ENCODE data around the gene AXIN1. TPM values are rescaled to one million over a fixed set of nuclear protein-coding genes. Genes with fewer than 3 reads are reported as not detected.
"Not testable (repeated sequence)": the region's sequence is repeated elsewhere in the genome, so short reads cannot be mapped to it uniquely, and the experiment has no call there.

AXIN1 gene
- total RNA-seq, 1 donor from 2014 or later = 28.9 TPM

GRCh38 chr16:340370-341091 is 12.0 kb downstream of the AXIN1 start:
- Histone ChIP-seq H3K4me3 (no peak overlapping the region), H3K27me3 (no peaks in the 10 kb centered on the region), H3K4me1 (peaks cover 9% of the 10 kb centered on the region), H3K36me3 (peaks cover 11% of the 10 kb centered on the region), H3K9me3 (no peaks in the 10 kb centered on the region), H3K27ac (no peak overlapping the region)
- ATAC-seq (no peak), DNase-seq (no peak)
- no peak for TF ChIP-seq CTCF (IDR thresholded peaks at IDR 0.05)
- intact Hi-C loops (cut with DNase I) = no loop called here

GRCh38 chr16:339680-340079 is 12.8 kb downstream of the AXIN1 start:
- intact Hi-C loops (cut with DNase I) = no loop called here
- Histone ChIP-seq H3K9me3 (no peaks in the 10 kb centered on the region), H3K27ac (no peak overlapping the region), H3K4me3 (no peak overlapping the region), H3K27me3 (no peaks in the 10 kb centered on the region), H3K4me1 (peaks cover 9% of the 10 kb centered on the region), H3K36me3 (peaks cover 2% of the 10 kb centered on the region)
- ATAC-seq (peak; percentile 56), DNase-seq (no peak)
- TF ChIP-seq CTCF (IDR thresholded peaks at IDR 0.05) = no peak

GRCh38 chr16:337975-338575 is 14.4 kb downstream of the AXIN1 start:
- TF ChIP-seq CTCF (IDR thresholded peaks at IDR 0.05) = no peak
- H3K36me3 ChIP-seq = no peaks in the 10 kb centered on the region
- H3K27ac ChIP-seq = no peak overlapping the region
- no peaks in the 10 kb centered on the region for H3K27me3 ChIP-seq
- H3K9me3 ChIP-seq = no peaks in the 10 kb centered on the region
- H3K4me1 ChIP-seq = peaks cover 9% of the 10 kb centered on the region
- DNase-seq = no peak
- no peak overlapping the region for H3K4me3 ChIP-seq
- ATAC-seq = peak; percentile 73
- intact Hi-C loops (cut with DNase I) = no loop called here

- no peak overlapping the region for H3K27ac ChIP-seq
- intact Hi-C loops (cut with DNase I) = no loop called here
- H3K36me3 ChIP-seq = no peaks in the 10 kb centered on the region
- peaks cover 9% of the 10 kb centered on the region for H3K4me1 ChIP-seq
- no peak for DNase-seq
- no peak for TF ChIP-seq CTCF (IDR thresholded peaks at IDR 0.05)
- no peak for ATAC-seq
- no peak overlapping the region for H3K4me3 ChIP-seq
- H3K9me3 ChIP-seq = no peaks in the 10 kb centered on the region
- no peaks in the 10 kb centered on the region for H3K27me3 ChIP-seq
Observed at GRCh38 chr16:337437-337836, 15.1 kb downstream of the AXIN1 start.

- peaks cover 9% of the 10 kb centered on the region for H3K4me1 ChIP-seq
- no peaks in the 10 kb centered on the region for H3K9me3 ChIP-seq
- H3K4me3 ChIP-seq = no peak overlapping the region
- H3K27ac ChIP-seq = no peak overlapping the region
- no peaks in the 10 kb centered on the region for H3K27me3 ChIP-seq
- DNase-seq (no peak), ATAC-seq (peak; percentile 52)
- no peak for TF ChIP-seq CTCF (IDR thresholded peaks at IDR 0.05)
- intact Hi-C loops (cut with DNase I) = no loop called here
- no peaks in the 10 kb centered on the region for H3K36me3 ChIP-seq
Observed at GRCh38 chr16:336269-336668, 16.3 kb downstream of the AXIN1 start.

- H3K4me3 ChIP-seq; ATAC-seq; H3K27ac ChIP-seq; H3K27me3 ChIP-seq; H3K36me3 ChIP-seq; intact Hi-C loops (cut with DNase I); H3K9me3 ChIP-seq; DNase-seq: not testable (repeated sequence)
- H3K4me1 ChIP-seq = peaks cover 12% of the 10 kb centered on the region
Observed at GRCh38 chr16:334861-335632, 17.5 kb downstream of the AXIN1 start.

- H3K36me3 ChIP-seq; H3K27ac ChIP-seq; DNase-seq; H3K4me3 ChIP-seq; ATAC-seq; intact Hi-C loops (cut with DNase I); H3K4me1 ChIP-seq; H3K9me3 ChIP-seq; H3K27me3 ChIP-seq: not testable (repeated sequence)
Observed at GRCh38 chr16:334164-334832, 18.2 kb downstream of the AXIN1 start.

Data from upper lobe of right lung (tissue), 1 donor.